Esophagus (tissue), 2 donors: Measurements from ENCODE around the gene THSD7A. TPM values are rescaled to one million over a fixed set of nuclear protein-coding genes. Genes with fewer than 3 reads are reported as not detected.

ENCODE experiments used
- H3K27ac ChIP-seq, 2 donors: one replicate each; pipeline ENCODE4 v1.5.1; 2013; ENCODE audit warnings: low read depth in 2 of 2, mild to moderate bottlenecking in 2 of 2, inconsistent platforms in 1 of 2, low read length in 1 of 2, moderate library complexity in 1 of 2
- H3K27me3 ChIP-seq, 2 donors: one replicate each; pipeline ENCODE4 v1.6.1; 2013; ENCODE audit warnings: low read length in 2 of 2, control low read depth in 1 of 2, mild to moderate bottlenecking in 1 of 2; ENCODE audit not compliant: insufficient read depth in 2 of 2, control insufficient read depth in 1 of 2
- H3K36me3 ChIP-seq, 2 donors: one replicate each; pipeline ENCODE4 v1.6.1; 2013; ENCODE audit warnings: low read length in 1 of 2; ENCODE audit not compliant: control insufficient read depth in 2 of 2, insufficient read depth in 2 of 2
- H3K4me1 ChIP-seq, 2 donors: one replicate each; pipeline ENCODE4 v1.6.1; 2013; ENCODE audit warnings: low read length in 1 of 2; ENCODE audit not compliant: control insufficient read depth in 2 of 2, insufficient read depth in 2 of 2
- H3K4me3 ChIP-seq, 2 donors: one replicate each; pipeline ENCODE4 v1.5.1; 2013; ENCODE audit warnings: low read length in 2 of 2, mild to moderate bottlenecking in 2 of 2, low read depth in 1 of 2, moderate library complexity in 1 of 2
- H3K9me3 ChIP-seq, 2 donors: one replicate each; pipeline ENCODE4 v1.6.1; 2013; ENCODE audit warnings: mild to moderate bottlenecking in 2 of 2, low read depth in 1 of 2, low read length in 1 of 2, moderate library complexity in 1 of 2; ENCODE audit not compliant: control insufficient read depth in 2 of 2, insufficient read depth in 1 of 2
- WGBS, 2 donors: extraction: QIAGEN DNeasy Blood & Tissue Kit; methylation state at CpG; one replicate each; pipeline ENCODE4 v1.1.7; 2013; 5-methylcytosine and 5-hydroxymethylcytosine counted together
- polyA plus RNA-seq, 2 donors: library from polyadenylated mRNA; stranded (reverse); fragments of 200-250 nt; gene quantifications; one replicate each; pipeline ENCODE4 v1.2.3, GENCODE V29; 2013
- donor health status: healthy with polysubstance abuse.
- donor health status: Bipolar disorder and iron deficiency.

Gene THSD7A
- polyA plus RNA-seq, 2 donors: 0.18 to 0.20 TPM

- no peaks in the 10 kb centered on the region for H3K9me3 ChIP-seq
Measured at GRCh38 chr7:11379641-11380040, 452.4 kb downstream of the THSD7A start.

GRCh38 chr7:11376529-11376928 lies 455.5 kb downstream of the THSD7A start:
- Histone ChIP-seq H3K27ac (no peak overlapping the region), H3K4me1 (no peaks in the 10 kb centered on the region)
- WGBS, 2 donors: 57 to 81% methylated on average over 2 of the region's 2 CpGs

More at GRCh38 chr7:11379641-11380040, 452.4 kb downstream of the THSD7A start:
- no peak overlapping the region for H3K27ac ChIP-seq
- no peaks in the 10 kb centered on the region for H3K4me1 ChIP-seq
- H3K4me3 ChIP-seq: no peak overlapping the region
- 92 to 94% methylated on average over 4 of the region's 4 CpGs for WGBS, 2 donors
- H3K27me3 ChIP-seq: no peaks in the 10 kb centered on the region
- no peaks in the 10 kb centered on the region for H3K36me3 ChIP-seq

GRCh38 chr7:11374629-11375028 lies 457.4 kb downstream of the THSD7A start:
- 87 to 90% methylated on average over 3 of the region's 3 CpGs for WGBS, 2 donors

More at GRCh38 chr7:11376529-11376928, 455.5 kb downstream of the THSD7A start:
- Histone ChIP-seq H3K27me3 (no peaks in the 10 kb centered on the region), H3K36me3 (no peaks in the 10 kb centered on the region), H3K9me3 (no peaks in the 10 kb centered on the region), H3K4me3 (no peak overlapping the region)

GRCh38 chr7:11373546-11374142 lies 458.4 kb downstream of the THSD7A start:
- Histone ChIP-seq H3K4me1 (no peaks in the 10 kb centered on the region), H3K27me3 (no peaks in the 10 kb centered on the region), H3K36me3 (no peaks in the 10 kb centered on the region), H3K27ac (no peak overlapping the region), H3K4me3 (no peak overlapping the region), H3K9me3 (no peaks in the 10 kb centered on the region)
- 63 to 72% methylated on average over 2 of the region's 2 CpGs for WGBS, 2 donors

More at GRCh38 chr7:11374629-11375028, 457.4 kb downstream of the THSD7A start:
- no peak overlapping the region for H3K27ac ChIP-seq
- H3K27me3 ChIP-seq: no peaks in the 10 kb centered on the region
- no peaks in the 10 kb centered on the region for H3K36me3 ChIP-seq
- H3K9me3 ChIP-seq: no peaks in the 10 kb centered on the region
- H3K4me1 ChIP-seq: no peaks in the 10 kb centered on the region
- H3K4me3 ChIP-seq: no peak overlapping the region

GRCh38 chr7:11369696-11370095 lies 462.3 kb downstream of the THSD7A start:
- Histone ChIP-seq H3K4me1 (no peaks in the 10 kb centered on the region), H3K9me3 (no peaks in the 10 kb centered on the region), H3K36me3 (no peaks in the 10 kb centered on the region), H3K4me3 (no peak overlapping the region), H3K27ac (no peak overlapping the region), H3K27me3 (no peaks in the 10 kb centered on the region)
- 80 to 88% methylated on average over 1 of the region's 1 CpG for WGBS, 2 donors

- H3K4me3 ChIP-seq: no peak overlapping the region
- WGBS, 2 donors: 85 to 86% methylated on average over 4 of the region's 4 CpGs
- H3K4me1 ChIP-seq: no peaks in the 10 kb centered on the region
- H3K36me3 ChIP-seq: no peaks in the 10 kb centered on the region
- no peak overlapping the region for H3K27ac ChIP-seq
- H3K9me3 ChIP-seq: no peaks in the 10 kb centered on the region
- no peaks in the 10 kb centered on the region for H3K27me3 ChIP-seq
Measured at GRCh38 chr7:11366118-11366517, 465.9 kb downstream of the THSD7A start.

GRCh38 chr7:11358637-11359036 lies 473.4 kb downstream of the THSD7A start:
- whole genome bisulfite sequencing, 2 donors: 94 to 96% methylated on average over 1 of the region's 1 CpG
- H3K4me3 ChIP-seq: no peak overlapping the region

GRCh38 chr7:11355399-11356005 lies 476.5 kb downstream of the THSD7A start:
- no peaks in the 10 kb centered on the region for H3K4me1 ChIP-seq
- no peaks in the 10 kb centered on the region for H3K9me3 ChIP-seq
- H3K4me3 ChIP-seq: no peak overlapping the region
- no peak overlapping the region for H3K27ac ChIP-seq
- WGBS, 2 donors: 38 to 43% methylated on average over 5 of the region's 5 CpGs
- no peaks in the 10 kb centered on the region for H3K36me3 ChIP-seq
- H3K27me3 ChIP-seq: no peaks in the 10 kb centered on the region

More at GRCh38 chr7:11358637-11359036, 473.4 kb downstream of the THSD7A start:
- Histone ChIP-seq H3K4me1 (no peaks in the 10 kb centered on the region), H3K27ac (no peak overlapping the region), H3K36me3 (no peaks in the 10 kb centered on the region), H3K9me3 (no peaks in the 10 kb centered on the region), H3K27me3 (no peaks in the 10 kb centered on the region)

GRCh38 chr7:11346302-11346701 lies 485.7 kb downstream of the THSD7A start:
- Histone ChIP-seq H3K36me3 (no peaks in the 10 kb centered on the region), H3K4me3 (no peak overlapping the region), H3K27me3 (no peaks in the 10 kb centered on the region), H3K27ac (no peak overlapping the region), H3K4me1 (no peaks in the 10 kb centered on the region), H3K9me3 (no peaks in the 10 kb centered on the region)
- 53 to 68% methylated on average over 2 of the region's 2 CpGs for WGBS, 2 donors

GRCh38 chr7:11345621-11346020 lies 486.4 kb downstream of the THSD7A start:
- Histone ChIP-seq H3K4me1 (no peaks in the 10 kb centered on the region), H3K27me3 (no peaks in the 10 kb centered on the region), H3K27ac (no peak overlapping the region), H3K9me3 (no peaks in the 10 kb centered on the region), H3K4me3 (no peak overlapping the region), H3K36me3 (no peaks in the 10 kb centered on the region)
- 55 to 71% methylated on average over 2 of the region's 2 CpGs for WGBS, 2 donors
